ENCODE measurements around the gene TNNT3.

DNA sequence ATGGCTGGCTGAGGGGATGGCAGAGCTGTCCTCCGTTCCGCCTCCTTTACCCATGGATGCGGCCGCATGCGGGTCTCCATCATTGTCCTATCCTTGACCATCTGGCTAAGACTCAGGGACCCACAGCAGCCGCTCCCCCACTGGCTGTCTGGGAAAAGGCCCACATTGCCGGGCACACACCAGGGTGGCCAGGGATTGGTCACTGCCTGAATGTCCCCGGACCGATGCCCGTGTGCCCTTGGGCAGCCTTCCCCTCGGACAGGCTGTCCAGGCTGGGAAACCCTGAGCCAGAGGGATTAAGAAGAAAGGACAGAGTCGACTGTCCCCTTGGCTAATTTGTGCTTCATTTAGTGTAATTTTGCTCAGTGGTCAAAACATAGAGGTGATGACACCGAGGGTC, 55.7 kb downstream of the TNNT3 start:
- TF ChIP-seq, protein P1, sequence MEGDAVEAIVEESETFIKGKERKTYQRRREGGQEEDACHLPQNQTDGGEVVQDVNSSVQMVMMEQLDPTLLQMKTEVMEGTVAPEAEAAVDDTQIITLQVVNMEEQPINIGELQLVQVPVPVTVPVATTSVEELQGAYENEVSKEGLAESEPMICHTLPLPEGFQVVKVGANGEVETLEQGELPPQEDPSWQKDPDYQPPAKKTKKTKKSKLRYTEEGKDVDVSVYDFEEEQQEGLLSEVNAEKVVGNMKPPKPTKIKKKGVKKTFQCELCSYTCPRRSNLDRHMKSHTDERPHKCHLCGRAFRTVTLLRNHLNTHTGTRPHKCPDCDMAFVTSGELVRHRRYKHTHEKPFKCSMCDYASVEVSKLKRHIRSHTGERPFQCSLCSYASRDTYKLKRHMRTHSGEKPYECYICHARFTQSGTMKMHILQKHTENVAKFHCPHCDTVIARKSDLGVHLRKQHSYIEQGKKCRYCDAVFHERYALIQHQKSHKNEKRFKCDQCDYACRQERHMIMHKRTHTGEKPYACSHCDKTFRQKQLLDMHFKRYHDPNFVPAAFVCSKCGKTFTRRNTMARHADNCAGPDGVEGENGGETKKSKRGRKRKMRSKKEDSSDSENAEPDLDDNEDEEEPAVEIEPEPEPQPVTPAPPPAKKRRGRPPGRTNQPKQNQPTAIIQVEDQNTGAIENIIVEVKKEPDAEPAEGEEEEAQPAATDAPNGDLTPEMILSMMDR (IDR thresholded peaks at IDR 0.05; ENCODE audit: borderline replicate concordance, extremely low read depth, low read length, poor library complexity, severe bottlenecking), result no peak
- TF ChIP-seq EZH2 (IDR thresholded peaks at IDR 0.05; ENCODE audit: borderline replicate concordance, low read depth, low read length, severe bottlenecking), result no peak

All from DND-41 (cell line).